Measurements from ENCODE around the gene B3GAT1. TPM values are rescaled to one million over a fixed set of nuclear protein-coding genes. Genes with fewer than 3 reads are reported as not detected.

The B3GAT1 gene
- total and polyA plus RNA-seq, 2 of the 13 experiments (the other 11 are each of a cell fraction or from before 2014, with no cell fraction given), result not detected

GRCh38 chr11:134372961-134373360 lies 39.1 kb downstream of the B3GAT1 start:
- 100% methylated on average over 1 of the region's 8 CpGs for WGBS (ENCODE audit: low lambda C conversion rate)
- no peak for FAIRE-seq

GRCh38 chr11:134372536-134372935 lies 39.5 kb downstream of the B3GAT1 start:
- H3K9me3 ChIP-seq (ENCODE audit: low read length), result no peaks in the 10 kb centered on the region
- H3K9ac ChIP-seq (ENCODE audit: insufficient read depth, low read depth, low read length), result no peak overlapping the region
- 73% methylated on average over 4 of the region's 10 CpGs for WGBS (ENCODE audit: low lambda C conversion rate)
- H3K4me2 ChIP-seq (ENCODE audit: low read depth, low read length), result no peak overlapping the region
- no peak overlapping the region for H3K27ac ChIP-seq (ENCODE audit: extremely low read length, insufficient read depth, low read length)
- intact Hi-C loops (cut with micrococcal nuclease; ENCODE audit: unreplicated experiment), result no loop called here
- H2AFZ ChIP-seq (ENCODE audit: low read length), result no peak overlapping the region
- ATAC-seq (no peak), FAIRE-seq (no peak), DNase-seq (ENCODE audit: low spot score) (no peak)
- ChIA-PET POLR2A (no interaction called here), CTCF (ENCODE audit: low intra/inter-chr PET ratio, low total read pairs) (no interaction called here)
- in situ Hi-C loops (cut with HindIII; ENCODE audit: extremely low pct_ligation_motif_present, low pct_unique_long_range_greater_than_20kb), result no loop called here
- BruUV-seq (replicated peaks), result no TSS peak
- peaks cover 12 to 48% of the 10 kb centered on the region in 2 experiments; a peak in 4 of 5 replicates for H3K27me3 ChIP-seq (ENCODE audit: control insufficient read depth in 1 of 2, insufficient read depth in 2 of 2, low read length in 2 of 2)
- H3K36me3 ChIP-seq (replicated peaks in 1 of 2; ENCODE audit: control insufficient read depth in 1 of 2, insufficient read depth in 2 of 2, low read length in 2 of 2), result no peaks in the 10 kb centered on the region
- H3K4me1 ChIP-seq (ENCODE audit: insufficient read depth, low read length), result no peaks in the 10 kb centered on the region
- H3K4me3 ChIP-seq (replicated peaks in 1 of 3; ENCODE audit: insufficient read depth in 1 of 3, low read depth in 2 of 3, low read length in 3 of 3), result no peak overlapping the region
- no peak for TF ChIP-seq ZNF619 (CRISPR knock-in tag; IDR thresholded peaks at IDR 0.05)
- no peak for TF ChIP-seq DMAP1 (CRISPR knock-in tag; IDR thresholded peaks at IDR 0.05)
- H3K79me2 ChIP-seq (ENCODE audit: insufficient read depth, low read length), result no peaks in the 10 kb centered on the region
- H4K20me1 ChIP-seq (ENCODE audit: insufficient read depth, low read length), result no peaks in the 10 kb centered on the region

More at GRCh38 chr11:134372961-134373360, 39.1 kb downstream of the B3GAT1 start:
- TF ChIP-seq FOXP4 (CRISPR knock-in tag; IDR thresholded peaks at IDR 0.05) (no peak), ZNF383 (CRISPR knock-in tag; IDR thresholded peaks at IDR 0.05; ENCODE audit: borderline replicate concordance) (no peak), PHF5A (CRISPR knock-in tag; IDR thresholded peaks at IDR 0.05; ENCODE audit: low read depth, unreplicated experiment) (no peak)
- Histone ChIP-seq H3K9me3 (ENCODE audit: low read length) (no peaks in the 10 kb centered on the region), H3K79me2 (ENCODE audit: insufficient read depth, low read length) (no peaks in the 10 kb centered on the region), H3K27ac (ENCODE audit: extremely low read length, insufficient read depth, low read length) (no peak overlapping the region), H3K27me3 (ENCODE audit: control insufficient read depth in 1 of 2, insufficient read depth in 2 of 2, low read length in 2 of 2) (peaks cover 12 to 52% of the 10 kb centered on the region in 2 experiments; a peak in 3 of 5 replicates), H3K36me3 (replicated peaks in 1 of 2; ENCODE audit: control insufficient read depth in 1 of 2, insufficient read depth in 2 of 2, low read length in 2 of 2) (no peaks in the 10 kb centered on the region), H2AFZ (ENCODE audit: low read length) (no peak overlapping the region), H4K20me1 (ENCODE audit: insufficient read depth, low read length) (no peaks in the 10 kb centered on the region), H3K4me3 (replicated peaks in 1 of 3; ENCODE audit: insufficient read depth in 1 of 3, low read depth in 2 of 3, low read length in 3 of 3) (no peak overlapping the region), H3K4me1 (ENCODE audit: insufficient read depth, low read length) (no peaks in the 10 kb centered on the region), H3K4me2 (ENCODE audit: low read depth, low read length) (no peak overlapping the region), H3K9ac (ENCODE audit: insufficient read depth, low read depth, low read length) (no peak overlapping the region)
- intact Hi-C loops (cut with micrococcal nuclease; ENCODE audit: unreplicated experiment), result no loop called here
- DNase-seq (ENCODE audit: low spot score) (no peak), ATAC-seq (no peak)
- POLR2A ChIA-PET, result no interaction called here
- BruUV-seq (replicated peaks), result no TSS peak
- in situ Hi-C loops (cut with HindIII; ENCODE audit: extremely low pct_ligation_motif_present, low pct_unique_long_range_greater_than_20kb), result no loop called here
- CTCF ChIA-PET (ENCODE audit: low intra/inter-chr PET ratio, low total read pairs), result no interaction called here
